HG03439 (cell line): ENCODE measurements around the gene HYAL2.
A peak's percentile ranks its signal among the peaks of the same experiment; 100 is the strongest.
"Not testable (repeated sequence)": the region's sequence is repeated elsewhere in the genome, so short reads cannot be mapped to it uniquely, and the experiment has no call there.

ENCODE experiments used
- ATAC-seq: cut with Tn5 transposase; IDR thresholded peaks from one replicate; pipeline ENCODE4 v1.9.1; 2021; ENCODE audit warnings: mild to moderate bottlenecking, moderate library complexity; ENCODE audit not compliant: unreplicated experiment

HYAL2 gene

DNA sequence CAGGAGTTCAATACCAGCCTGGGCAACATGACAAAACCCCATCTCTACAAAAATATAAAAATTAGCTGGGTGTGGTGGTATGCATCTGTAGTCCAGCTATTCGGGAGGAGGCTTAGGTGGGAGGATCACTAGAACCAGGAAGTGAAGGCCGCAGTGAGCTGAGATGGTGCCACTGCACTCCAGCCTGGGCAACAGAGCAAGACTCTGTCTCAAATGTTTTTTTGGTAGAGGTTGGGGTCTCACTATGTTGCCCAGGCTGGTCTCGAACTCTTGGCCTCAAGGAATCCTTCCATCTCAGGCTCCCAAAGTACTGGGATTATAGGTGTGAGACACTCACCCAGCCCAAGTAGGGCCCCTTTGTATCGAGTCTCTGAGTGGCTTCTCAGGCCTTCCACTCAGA, 28.5 kb downstream of the HYAL2 start:
- ATAC-seq, result no peak

GRCh38 chr3:50293079-50293801, 29.3 kb downstream of the HYAL2 start:
- no peak for ATAC-seq

DNA sequence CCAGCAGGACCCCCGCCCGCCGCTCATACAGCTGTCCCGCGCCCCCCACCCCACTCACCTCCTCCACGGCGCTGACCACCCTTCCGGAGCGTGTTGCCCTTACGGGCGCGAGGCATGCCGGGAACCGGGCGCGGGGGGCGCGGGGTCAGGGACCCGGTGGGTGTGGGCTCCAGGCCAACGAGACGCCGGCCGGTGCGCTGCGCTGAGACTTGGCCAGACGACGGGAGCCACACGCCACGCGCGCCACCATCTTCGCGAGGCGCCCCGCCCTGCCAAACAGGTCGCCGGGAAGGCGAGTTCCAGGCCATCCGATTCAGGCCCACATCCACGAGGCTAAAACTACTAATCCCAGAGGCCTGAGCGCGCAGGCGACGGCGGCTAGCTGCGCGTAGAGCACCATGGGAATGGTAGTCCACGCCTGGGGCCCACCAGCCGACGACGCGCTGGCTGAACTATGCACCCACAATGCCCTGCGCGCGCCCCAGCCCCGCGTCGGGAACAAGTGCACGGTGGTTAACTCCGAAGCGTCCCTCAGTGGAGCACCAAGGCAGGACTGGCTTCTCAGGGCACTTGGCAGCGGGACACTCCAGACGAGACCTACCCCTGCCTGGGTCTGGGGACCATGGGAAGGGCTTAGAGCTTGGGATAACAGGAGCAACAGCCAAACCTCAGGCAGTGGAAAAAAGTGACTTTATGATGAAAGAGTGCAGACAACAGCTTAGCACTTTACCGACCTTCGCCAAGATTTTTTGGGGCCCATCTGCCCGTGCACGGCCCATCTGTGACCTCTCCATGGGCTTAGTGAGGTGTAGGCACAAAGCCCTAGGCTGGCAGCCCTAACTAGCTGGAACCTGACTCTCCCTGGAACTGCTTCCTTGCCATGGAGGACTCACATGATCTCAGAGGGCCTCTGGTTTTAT, 30.1 kb downstream of the HYAL2 start, which contains the start of gene IFRD2:
IFRD2 (minus strand) TSS at position 271 of the 920 bp plus-strand sequence; CDS start at position 116, 155 bp downstream.
- ATAC-seq, result peak; percentile 90

DNA sequence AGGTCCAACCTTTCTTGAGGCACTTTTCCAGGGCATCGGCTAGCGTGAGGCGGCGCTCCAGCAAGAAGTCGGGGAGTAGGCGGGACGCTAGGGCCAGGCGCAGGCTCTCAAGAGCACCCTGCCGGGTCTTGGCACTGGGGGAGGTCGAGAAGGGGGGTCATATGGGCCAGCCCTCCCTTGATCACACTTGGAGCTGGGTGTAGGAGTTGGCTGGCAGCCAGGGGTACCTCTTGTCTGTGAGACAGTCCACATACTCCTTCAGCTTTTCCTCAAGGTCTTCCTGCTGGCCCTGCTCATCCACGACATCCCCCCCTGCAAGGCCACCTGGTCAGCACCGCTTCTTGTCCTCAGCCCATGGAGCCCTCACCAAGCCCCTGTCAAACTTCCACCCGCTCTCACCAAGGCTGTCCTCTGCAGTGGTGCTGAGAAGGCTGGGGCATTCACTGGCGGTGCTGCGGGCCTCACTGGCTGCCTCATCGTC, 32.3 kb downstream of the HYAL2 start:
- no peak for ATAC-seq

DNA sequence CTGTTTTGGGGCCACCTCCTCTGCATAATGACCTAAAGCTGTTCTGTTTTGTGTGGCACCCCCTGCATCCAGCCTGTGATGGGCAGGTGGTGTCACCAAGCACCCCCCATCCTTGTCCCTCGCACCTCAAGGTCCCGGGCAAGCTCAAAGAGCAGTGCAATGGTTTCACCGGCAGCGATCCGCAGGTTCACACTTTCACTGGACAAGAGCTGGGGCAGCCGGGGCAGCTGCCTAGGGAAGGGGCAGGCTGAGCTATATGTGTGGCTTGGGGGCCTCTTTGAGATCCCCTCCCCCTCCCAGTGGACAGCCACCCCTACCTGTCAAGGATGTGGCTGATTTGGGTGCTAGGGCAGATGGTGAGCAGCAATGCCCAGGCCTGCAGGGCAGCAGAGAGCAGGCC, 33.4 kb downstream of the HYAL2 start:
- no peak for ATAC-seq

- no peak for ATAC-seq
Observed at GRCh38 chr3:50288387-50289007, 34.0 kb downstream of the HYAL2 start.

DNA sequence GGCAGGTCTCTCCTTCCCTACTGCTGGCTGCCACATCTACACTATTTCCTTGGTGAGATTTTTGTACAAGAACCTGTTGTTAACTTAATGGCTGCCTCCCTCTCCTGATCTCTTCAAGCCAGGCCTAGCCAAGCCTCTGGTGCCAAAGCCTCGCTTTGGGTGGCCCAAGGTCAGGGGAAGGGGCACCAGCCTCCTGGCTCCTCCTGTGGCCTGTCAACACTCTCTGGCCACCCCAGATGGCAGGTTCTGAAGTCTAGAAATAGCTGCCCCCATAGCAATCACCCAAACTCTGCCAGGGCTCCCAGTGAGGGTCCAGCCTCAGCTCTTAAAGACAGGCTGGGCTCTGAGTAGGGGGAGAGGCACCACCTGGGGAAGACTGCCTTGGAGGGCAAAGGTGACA, 35.3 kb downstream of the HYAL2 start:
- ATAC-seq, result no peak

- no peak for ATAC-seq
Observed at GRCh38 chr3:50286322-50287227, 36.0 kb downstream of the HYAL2 start.

GRCh38 chr3:50284121-50284520, 38.4 kb downstream of the HYAL2 start:
- ATAC-seq, result not testable (repeated sequence)

GRCh38 chr3:50279255-50280016, 43.1 kb downstream of the HYAL2 start:
- no peak for ATAC-seq

- no peak for ATAC-seq
Observed at GRCh38 chr3:50278880-50279224, 43.7 kb downstream of the HYAL2 start, which contains the start of gene LSMEM2. LSMEM2 (plus strand) TSS chr3:50279087; CDS start chr3:50279114, 27 bp downstream.

- ATAC-seq, result no peak
Observed at GRCh38 chr3:50278123-50278879, 44.2 kb downstream of the HYAL2 start.

DNA sequence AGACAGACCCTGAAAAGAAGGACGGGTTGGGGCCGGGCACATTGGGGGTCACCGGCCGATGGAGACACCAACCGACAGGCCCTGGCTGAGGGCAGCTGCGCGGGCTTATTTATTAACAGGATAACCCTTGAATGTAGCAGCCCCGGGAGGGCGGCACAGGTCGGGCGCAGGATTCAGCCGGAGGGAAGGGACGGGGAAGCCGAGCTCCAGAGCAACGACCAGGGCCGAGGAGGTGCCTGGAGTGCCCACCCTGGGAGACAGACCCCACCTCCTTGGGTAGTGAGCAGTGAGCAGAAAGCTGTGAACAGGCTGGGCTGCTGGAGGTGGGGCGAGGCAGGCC, 45.8 kb downstream of the HYAL2 start:
- ATAC-seq, result no peak

DNA sequence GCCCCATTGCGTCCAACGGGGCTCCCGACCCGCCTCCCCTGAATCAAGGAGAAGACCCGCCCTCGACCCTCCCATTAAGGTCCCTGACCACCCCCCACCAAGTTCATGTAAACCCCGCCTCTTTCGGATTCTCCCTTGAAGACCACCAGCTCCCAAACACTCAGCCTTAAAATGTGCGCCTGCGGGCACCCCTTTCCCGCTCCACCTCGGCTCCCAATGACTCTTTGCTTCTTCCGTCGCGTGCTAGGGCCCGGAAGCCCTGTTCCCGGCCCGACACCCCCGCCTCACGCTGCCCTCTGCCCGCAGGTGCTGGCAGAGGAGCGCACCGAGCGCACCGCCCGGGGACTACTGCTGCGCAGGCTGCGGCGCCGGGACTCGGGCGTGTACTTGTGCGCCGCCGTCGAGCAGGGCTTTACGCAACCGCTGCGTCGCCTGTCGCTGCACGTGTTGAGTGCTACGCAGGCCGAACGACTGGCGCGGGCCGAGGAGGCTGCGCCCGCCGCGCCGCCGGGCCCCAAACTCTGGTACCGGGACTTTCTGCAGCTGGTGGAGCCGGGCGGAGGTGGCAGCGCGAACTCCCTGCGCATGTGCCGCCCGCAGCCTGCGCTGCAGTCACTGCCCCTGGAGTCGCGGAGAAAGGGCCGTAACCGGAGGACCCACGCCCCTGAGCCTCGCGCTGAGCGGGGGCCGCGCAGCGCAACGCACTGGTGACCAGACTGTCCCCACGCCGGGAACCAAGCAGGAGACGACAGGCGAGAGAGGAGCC, 46.4 kb downstream of the HYAL2 start:
- ATAC-seq, result no peak

DNA sequence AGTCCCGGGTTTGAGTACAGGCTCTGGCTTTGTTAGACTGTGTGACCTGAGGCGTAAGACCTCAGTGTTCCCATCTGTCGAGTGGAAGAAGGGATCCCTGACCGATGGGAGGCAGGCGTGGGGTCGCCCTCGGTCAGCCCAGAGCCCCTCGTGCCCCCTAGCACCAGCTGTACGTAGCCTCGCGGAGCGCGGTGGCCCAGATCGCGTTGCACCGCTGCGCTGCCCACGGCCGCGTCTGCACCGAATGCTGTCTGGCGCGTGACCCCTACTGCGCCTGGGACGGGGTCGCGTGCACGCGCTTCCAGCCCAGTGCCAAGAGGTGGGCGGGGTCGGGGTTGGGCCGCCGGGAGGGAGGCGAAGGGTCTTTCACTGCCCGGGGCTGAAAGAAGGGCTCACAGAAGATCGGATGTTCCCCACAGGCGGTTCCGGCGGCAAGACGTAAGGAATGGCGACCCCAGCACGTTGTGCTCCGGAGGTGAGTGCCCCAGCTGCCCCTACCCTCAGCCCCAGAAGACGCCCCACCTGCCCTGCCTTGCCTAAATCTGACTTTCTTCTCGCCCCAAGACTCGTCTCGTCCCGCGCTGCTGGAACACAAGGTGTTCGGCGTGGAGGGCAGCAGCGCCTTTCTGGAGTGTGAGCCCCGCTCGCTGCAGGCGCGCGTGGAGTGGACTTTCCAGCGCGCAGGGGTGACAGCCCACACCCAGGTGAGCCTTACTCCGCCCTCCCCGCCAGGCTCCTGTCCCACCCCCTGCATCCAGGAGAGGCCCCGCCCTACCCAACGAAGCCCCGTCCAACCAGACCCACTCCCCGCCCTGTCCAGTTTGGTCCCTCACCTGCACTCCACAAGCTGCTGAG, 47.2 kb downstream of the HYAL2 start:
- no peak for ATAC-seq

GRCh38 chr3:50274371-50275104, 48.0 kb downstream of the HYAL2 start:
- no peak for ATAC-seq

DNA sequence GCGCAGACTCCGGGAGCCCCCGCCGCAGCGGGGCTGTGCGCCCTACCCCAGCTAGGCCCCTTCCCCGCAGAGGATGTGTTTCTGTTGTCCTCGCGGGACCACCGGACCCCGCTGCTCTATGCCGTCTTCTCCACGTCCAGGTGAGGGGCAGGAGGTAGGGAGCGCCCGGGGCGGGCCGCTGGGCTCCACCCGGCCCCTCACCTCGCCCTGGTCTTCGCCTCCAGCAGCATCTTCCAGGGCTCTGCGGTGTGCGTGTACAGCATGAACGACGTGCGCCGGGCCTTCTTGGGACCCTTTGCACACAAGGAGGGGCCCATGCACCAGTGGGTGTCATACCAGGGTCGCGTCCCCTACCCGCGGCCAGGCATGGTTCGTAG, 48.9 kb downstream of the HYAL2 start:
- ATAC-seq, result no peak
